ENCODE measurements around the gene HOXA4. TPM values are rescaled to one million over a fixed set of nuclear protein-coding genes. Genes with fewer than 3 reads are reported as not detected.

The HOXA4 gene
- total RNA-seq, 1 donor from 2014 or later: 0.40 TPM

DNA sequence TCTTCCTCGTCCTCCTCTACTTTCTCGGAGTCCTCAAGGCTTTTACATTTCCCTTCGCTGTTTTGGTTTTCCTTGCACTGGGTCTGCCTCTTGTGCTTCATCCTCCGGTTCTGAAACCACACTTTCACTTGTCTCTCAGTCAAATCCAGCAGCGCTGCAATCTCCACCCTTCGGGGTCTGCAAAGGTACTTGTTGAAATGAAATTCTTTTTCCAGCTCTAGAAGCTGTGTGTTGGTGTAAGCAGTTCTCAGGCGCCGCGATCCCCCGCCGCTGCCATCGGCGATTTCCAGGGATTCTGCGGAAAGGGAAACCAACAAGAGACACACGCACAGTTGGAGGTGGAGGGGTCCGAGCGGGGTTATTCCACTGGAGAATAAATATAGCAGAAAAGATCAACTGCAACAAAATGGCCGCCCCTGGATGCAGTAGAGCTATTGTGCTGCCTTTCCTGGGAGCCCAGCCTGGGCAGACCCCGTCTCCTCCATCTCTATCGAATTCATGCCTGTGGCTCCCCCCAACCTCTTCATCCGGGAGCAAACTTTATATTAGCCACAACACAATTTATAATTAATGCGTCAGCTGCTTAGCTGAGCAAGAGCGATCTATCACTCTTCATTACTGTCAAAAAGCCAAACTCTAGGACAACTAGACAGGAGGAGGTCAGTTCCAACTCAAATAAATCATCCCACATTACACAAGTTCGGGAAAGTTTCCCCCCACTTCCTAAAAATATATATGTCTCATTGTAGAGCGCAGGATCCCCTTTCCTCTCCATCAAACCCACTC is 29.2 kb downstream of the HOXA4 start:
- ChIA-PET POLR2A (no interaction called here), CTCF (no interaction called here)
- no peak for ATAC-seq (ENCODE audit: low read depth)

DNA sequence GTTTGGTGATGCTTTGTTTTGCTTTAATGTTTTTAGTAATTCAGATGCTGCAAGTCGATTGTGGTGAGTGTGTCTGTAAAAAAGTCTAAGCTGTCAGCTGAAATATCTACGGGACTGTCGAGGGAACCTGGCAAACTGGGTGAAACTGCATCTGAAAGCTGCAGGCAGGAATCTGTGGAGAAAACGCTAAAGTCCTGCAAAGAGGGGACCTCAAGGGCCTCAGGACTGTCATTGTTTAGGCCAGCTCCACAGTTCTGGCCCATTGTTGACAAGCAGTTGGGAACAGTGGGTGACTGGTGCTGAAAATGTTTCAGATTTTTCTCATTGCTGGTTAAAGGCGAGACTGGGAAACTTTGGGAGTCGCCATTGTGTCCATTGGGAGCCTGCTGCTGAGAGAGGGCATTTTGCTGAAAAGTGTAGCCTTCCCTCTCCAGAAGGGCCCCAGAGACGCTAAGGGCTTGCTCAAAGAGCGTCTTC is 29.8 kb downstream of the HOXA4 start:
- no peaks in the 10 kb centered on the region for H3K9me3 Mint-ChIP-seq
- H3K27me3 Mint-ChIP-seq: peaks cover 67% of the 10 kb centered on the region
- H3K4me3 Mint-ChIP-seq: no peak overlapping the region
- peaks cover 14% of the 10 kb centered on the region for H3K36me3 Mint-ChIP-seq (ENCODE audit: low read depth)
- ChIA-PET POLR2A (no interaction called here), CTCF (no interaction called here)
- H3K27ac Mint-ChIP-seq: no peak overlapping the region
- H3K4me1 Mint-ChIP-seq: peaks cover 34% of the 10 kb centered on the region
- DNase-seq (no peak), ATAC-seq (ENCODE audit: low read depth) (no peak)
- TF ChIP-seq, protein P1, sequence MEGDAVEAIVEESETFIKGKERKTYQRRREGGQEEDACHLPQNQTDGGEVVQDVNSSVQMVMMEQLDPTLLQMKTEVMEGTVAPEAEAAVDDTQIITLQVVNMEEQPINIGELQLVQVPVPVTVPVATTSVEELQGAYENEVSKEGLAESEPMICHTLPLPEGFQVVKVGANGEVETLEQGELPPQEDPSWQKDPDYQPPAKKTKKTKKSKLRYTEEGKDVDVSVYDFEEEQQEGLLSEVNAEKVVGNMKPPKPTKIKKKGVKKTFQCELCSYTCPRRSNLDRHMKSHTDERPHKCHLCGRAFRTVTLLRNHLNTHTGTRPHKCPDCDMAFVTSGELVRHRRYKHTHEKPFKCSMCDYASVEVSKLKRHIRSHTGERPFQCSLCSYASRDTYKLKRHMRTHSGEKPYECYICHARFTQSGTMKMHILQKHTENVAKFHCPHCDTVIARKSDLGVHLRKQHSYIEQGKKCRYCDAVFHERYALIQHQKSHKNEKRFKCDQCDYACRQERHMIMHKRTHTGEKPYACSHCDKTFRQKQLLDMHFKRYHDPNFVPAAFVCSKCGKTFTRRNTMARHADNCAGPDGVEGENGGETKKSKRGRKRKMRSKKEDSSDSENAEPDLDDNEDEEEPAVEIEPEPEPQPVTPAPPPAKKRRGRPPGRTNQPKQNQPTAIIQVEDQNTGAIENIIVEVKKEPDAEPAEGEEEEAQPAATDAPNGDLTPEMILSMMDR (IDR thresholded peaks at IDR 0.05): no peak
- intact Hi-C loops (cut with micrococcal nuclease): no loop called here

More for the DNA sequence above, 29.2 kb downstream of the HOXA4 start:
- DNase-seq: no peak
- Mint-ChIP-seq H3K4me3 (no peak overlapping the region), H3K27me3 (peaks cover 71% of the 10 kb centered on the region), H3K27ac (no peak overlapping the region), H3K9me3 (no peaks in the 10 kb centered on the region), H3K36me3 (ENCODE audit: low read depth) (peaks cover 12% of the 10 kb centered on the region), H3K4me1 (peaks cover 33% of the 10 kb centered on the region)
- TF ChIP-seq, protein P1 (IDR thresholded peaks at IDR 0.05): no peak
- intact Hi-C loops (cut with micrococcal nuclease): no loop called here

DNA sequence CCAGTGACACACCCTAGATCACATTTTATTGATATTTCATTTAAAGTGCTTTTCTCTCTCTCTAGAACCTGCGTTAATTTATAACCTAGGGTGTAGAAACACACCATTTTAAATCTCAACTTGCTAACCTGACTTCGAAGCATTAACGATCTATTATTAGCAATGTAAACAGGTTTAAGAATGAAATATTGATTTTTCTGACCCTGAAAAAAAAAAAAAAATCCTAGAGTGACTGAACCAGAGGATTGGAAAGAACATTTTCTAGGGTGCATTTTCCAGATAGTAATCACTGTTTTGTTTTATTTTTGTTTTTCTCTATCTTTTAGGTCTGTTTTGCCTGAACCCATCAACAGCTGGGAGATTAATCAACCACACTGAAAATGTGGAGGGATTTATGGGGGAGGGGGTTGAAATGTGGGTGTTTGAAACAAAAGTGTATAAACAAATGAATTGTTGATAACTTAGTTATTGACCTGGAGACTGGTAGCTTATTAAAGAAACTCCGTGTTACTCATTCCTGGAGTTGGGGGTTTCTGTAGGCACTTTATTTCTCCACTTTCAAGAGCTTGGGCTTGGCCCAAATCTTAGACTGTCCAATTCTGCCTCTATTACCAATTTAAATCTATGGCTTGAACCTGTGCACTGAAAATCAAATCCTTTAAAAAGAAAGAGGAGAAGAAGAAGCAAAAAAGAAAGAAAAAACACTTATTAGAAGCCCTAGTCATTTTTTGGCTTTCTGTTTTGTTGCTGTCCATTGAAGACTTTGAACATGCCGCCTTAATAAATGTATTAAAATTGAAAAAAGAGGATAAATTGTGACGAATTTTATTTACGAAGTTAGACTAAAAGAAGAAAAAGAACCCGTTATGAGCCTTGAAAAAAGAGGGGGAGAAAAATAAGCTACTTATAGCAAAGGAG is 30.8 kb downstream of the HOXA4 start:
- intact Hi-C loops (cut with micrococcal nuclease): loop anchor here (5.0 kb wide), 8 partner anchors 63 to 1247 kb away; partner anchors contain the start of genes HIBADH, SNX10 and TAX1BP1
- Mint-ChIP-seq H3K36me3 (ENCODE audit: low read depth) (peaks cover 15% of the 10 kb centered on the region), H3K27ac (no peak overlapping the region), H3K9me3 (no peaks in the 10 kb centered on the region), H3K4me1 (peaks cover 44% of the 10 kb centered on the region), H3K27me3 (peaks cover 72% of the 10 kb centered on the region), H3K4me3 (no peak overlapping the region)
- POLR2A ChIA-PET: no interaction called here
- CTCF ChIA-PET: interaction anchor here (3.7 kb wide), 1 partner anchor 245 kb away, joined by 11 read pairs; no protein-coding TSS in a partner anchor
- TF ChIP-seq, protein P1 (IDR thresholded peaks at IDR 0.05): no peak
- no peak for DNase-seq
- no peak for ATAC-seq (ENCODE audit: low read depth)

DNA sequence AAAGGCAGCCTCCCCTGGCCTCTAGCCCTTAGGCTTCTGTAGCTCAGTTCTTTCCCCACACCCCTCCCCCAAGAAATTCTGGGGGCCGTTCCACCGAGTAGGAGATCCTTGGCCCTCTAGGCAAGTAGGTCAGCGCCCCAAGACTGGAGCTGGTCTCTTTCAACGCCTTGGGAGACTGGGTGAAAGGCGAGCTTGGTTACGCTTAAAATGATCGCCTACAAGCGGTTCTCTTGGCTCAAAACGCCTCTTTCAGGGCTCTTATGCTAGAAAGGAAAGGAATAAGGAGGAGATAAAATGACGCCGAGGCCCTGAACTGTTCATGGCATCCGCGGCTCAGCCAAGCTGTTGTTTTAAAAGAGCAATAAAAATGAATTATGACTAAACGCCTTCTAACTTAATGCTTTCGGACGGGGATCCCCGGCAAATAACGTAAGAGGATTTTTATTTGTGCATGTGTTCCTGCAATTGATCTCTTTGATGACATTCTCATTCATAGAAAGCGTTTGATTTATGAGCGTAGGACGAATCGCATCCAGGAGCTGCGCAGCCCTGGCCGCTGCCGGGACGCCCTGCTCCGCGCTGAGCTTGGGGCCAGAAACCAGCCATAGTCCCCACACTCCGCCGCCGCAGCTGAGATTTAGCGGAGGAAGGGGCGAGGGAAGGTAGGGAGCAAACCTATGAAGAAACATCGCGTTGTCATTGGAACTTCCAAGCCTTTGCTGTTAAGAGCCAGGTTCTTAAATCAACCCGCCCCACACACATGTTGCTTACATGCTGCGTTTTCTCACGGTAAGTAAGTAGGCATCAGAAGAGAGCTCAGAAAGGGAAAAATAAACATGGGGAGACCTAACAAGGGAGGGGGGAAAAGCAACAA is 31.7 kb downstream of the HOXA4 start:
- ATAC-seq (ENCODE audit: low read depth) (no peak), DNase-seq (no peak)
- peaks cover 46% of the 10 kb centered on the region for H3K4me1 Mint-ChIP-seq
- CTCF ChIA-PET: interaction anchor here (3.7 kb wide), 1 partner anchor 244 kb away, joined by 11 read pairs; no protein-coding TSS in a partner anchor
- H3K27me3 Mint-ChIP-seq: peaks cover 70% of the 10 kb centered on the region
- POLR2A ChIA-PET: no interaction called here
- H3K36me3 Mint-ChIP-seq (ENCODE audit: low read depth): peaks cover 15% of the 10 kb centered on the region
- H3K4me3 Mint-ChIP-seq: peak overlapping the region; percentile 15
- H3K9me3 Mint-ChIP-seq: no peaks in the 10 kb centered on the region
- intact Hi-C loops (cut with micrococcal nuclease): loop anchor here (5.0 kb wide), 8 partner anchors 63 to 1247 kb away; partner anchors contain the start of genes HIBADH, SNX10 and TAX1BP1
- TF ChIP-seq, protein P1 (IDR thresholded peaks at IDR 0.05): no peak
- H3K27ac Mint-ChIP-seq: no peak overlapping the region

Data from activated B cell treated with CpG ODN at 0.5 μM for 24 hours (primary cell).